ENCODE measurements around the gene BHMT2. TPM values are rescaled to one million over a fixed set of nuclear protein-coding genes. Genes with fewer than 3 reads are reported as not detected.
A peak's percentile ranks its signal among the peaks of the same experiment; 100 is the strongest.

BHMT2 gene
- total RNA-seq, 1 donor, result 6.8 TPM

DNA sequence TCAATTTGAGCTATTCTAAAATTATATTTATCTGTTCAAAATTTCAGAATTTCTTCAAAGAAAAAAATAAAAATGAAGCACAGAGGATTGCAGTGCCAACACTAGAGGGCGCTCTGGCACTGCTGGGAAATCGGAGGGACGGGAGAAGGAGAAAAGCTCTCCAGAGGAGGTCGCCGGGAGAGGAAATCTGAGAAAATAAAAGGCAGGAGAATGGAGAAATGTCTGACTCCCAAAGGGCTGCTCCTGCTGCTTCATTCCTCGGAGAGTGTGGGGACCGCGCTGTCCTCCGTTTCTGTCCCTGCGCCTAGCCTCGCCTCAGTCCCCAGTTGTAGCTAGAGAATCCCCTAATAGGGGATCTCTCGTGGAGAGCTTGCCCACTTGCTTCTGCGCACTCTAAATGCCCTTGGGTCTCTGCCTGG lies 44.5 kb upstream of the BHMT2 start:
- TF ChIP-seq, protein P1, sequence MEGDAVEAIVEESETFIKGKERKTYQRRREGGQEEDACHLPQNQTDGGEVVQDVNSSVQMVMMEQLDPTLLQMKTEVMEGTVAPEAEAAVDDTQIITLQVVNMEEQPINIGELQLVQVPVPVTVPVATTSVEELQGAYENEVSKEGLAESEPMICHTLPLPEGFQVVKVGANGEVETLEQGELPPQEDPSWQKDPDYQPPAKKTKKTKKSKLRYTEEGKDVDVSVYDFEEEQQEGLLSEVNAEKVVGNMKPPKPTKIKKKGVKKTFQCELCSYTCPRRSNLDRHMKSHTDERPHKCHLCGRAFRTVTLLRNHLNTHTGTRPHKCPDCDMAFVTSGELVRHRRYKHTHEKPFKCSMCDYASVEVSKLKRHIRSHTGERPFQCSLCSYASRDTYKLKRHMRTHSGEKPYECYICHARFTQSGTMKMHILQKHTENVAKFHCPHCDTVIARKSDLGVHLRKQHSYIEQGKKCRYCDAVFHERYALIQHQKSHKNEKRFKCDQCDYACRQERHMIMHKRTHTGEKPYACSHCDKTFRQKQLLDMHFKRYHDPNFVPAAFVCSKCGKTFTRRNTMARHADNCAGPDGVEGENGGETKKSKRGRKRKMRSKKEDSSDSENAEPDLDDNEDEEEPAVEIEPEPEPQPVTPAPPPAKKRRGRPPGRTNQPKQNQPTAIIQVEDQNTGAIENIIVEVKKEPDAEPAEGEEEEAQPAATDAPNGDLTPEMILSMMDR (IDR thresholded peaks at IDR 0.05; ENCODE audit: insufficient read depth, low read length), result peak; percentile 97
- H3K4me3 ChIP-seq (ENCODE audit: low read depth, low read length), result peak overlapping the region; percentile 58
- peak; percentile 78 for DNase-seq (ENCODE audit: low read depth)

DNA sequence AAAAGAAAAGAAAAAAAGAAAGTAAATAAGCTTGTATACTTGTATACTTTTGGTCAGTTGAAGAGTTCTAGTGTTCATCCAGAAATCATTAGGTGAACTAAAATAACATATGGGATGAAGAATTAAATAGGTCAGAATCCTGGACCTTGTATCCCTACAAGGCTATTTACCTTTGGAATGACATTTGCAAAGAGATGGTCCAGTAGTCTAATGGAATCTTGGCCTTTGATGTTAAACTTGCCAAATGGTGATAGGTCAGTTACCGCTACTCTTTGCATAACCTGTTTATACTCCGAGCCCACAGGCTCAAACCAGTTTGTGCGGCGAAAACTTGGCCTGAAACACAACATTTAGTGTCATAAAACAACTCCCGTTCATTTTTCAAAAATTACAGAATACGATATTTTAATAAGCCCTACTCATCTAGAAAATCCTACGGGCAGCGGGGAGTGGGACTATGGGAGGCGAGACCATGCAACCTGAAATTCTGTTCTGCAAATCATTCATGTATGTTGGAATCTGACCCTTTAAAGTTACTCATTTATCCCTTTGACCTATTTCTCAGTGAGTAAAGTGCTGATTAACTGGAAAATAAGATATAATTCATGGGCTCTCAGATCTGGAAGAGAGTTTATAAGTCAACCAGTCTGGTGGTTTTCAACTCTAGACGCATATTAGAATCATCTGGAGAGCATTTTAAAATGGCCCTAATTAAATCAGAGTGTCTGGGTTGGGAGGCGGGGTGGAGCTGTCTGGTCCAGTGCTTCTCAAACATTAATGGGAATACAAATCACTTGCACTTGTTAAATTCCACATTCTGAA lies 38.7 kb upstream of the BHMT2 start:
- no peak for DNase-seq (ENCODE audit: low read depth)
- TF ChIP-seq, protein P1 (IDR thresholded peaks at IDR 0.05; ENCODE audit: insufficient read depth, low read length), result no peak
- H3K4me3 ChIP-seq (ENCODE audit: low read depth, low read length), result no peak overlapping the region

DNA sequence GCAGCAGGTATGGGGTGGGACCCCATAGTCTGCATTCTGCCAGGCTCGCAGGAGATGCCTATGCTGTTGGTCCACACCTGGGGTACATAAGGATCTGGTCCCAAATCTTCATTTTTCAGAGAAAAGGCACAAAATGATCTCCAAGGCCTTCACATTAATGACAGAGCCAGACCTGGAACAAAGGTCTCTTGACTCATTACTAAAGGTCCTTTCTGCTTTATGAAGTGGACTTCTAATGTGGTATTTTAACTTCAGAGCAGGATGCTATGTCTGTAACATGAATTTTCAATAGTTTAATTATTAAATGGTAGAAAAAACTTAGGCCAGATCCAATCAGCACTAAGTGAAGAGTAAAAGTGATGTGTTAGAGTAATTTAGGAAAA lies 38.1 kb upstream of the BHMT2 start:
- no peak overlapping the region for H3K4me3 ChIP-seq (ENCODE audit: low read depth, low read length)
- TF ChIP-seq, protein P1 (IDR thresholded peaks at IDR 0.05; ENCODE audit: insufficient read depth, low read length), result no peak
- DNase-seq (ENCODE audit: low read depth), result no peak

DNA sequence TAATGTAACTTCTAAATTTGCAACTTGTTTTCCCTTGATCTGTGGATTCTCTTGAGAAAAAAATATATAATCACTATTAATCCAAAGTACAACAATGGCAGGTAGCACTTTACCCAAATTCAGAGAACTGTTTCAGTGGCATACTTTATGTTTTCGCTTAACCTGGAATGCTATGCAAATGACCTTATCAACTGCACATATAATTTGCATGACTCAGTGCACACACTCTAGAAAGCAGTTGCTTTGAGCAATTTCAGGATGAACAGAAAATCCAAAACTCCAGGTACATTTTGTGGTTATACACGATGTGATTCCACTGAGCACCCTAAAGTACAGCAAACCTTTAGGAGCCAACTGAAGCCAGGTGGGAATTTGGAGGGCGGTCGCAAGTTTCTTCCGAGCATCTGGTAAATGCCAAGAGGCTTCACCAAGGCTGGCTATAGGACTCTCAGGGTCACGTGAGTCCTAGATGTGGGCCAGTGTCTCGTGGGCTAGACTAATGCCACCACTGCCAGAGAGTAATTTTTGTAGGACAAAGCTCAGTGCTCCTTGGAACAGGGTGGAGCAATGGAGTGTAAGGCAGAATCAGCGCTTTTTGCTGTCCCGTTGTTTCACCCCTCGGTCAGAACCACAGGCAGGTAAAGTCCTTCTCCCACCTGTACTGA lies 37.4 kb upstream of the BHMT2 start:
- TF ChIP-seq, protein P1 (IDR thresholded peaks at IDR 0.05; ENCODE audit: insufficient read depth, low read length), result no peak
- no peak overlapping the region for H3K4me3 ChIP-seq (ENCODE audit: low read depth, low read length)
- no peak for DNase-seq (ENCODE audit: low read depth)

- TF ChIP-seq, protein P1 (IDR thresholded peaks at IDR 0.05; ENCODE audit: insufficient read depth, low read length), result no peak
- no peak for DNase-seq (ENCODE audit: low read depth)
- H3K4me3 ChIP-seq (ENCODE audit: low read depth, low read length), result no peak overlapping the region
Observed at GRCh38 chr5:79032782-79033181, 36.8 kb upstream of the BHMT2 start.

GRCh38 chr5:79035237-79035636 lies 34.3 kb upstream of the BHMT2 start:
- no peak for DNase-seq (ENCODE audit: low read depth)
- TF ChIP-seq, protein P1 (IDR thresholded peaks at IDR 0.05; ENCODE audit: insufficient read depth, low read length), result no peak

More at GRCh38 chr5:79035237-79035636, 34.3 kb upstream of the BHMT2 start:
- H3K4me3 ChIP-seq (ENCODE audit: low read depth, low read length), result no peak overlapping the region

All from fibroblast of the aortic adventitia (primary cell).